Measurements from ENCODE around the gene HOXB2. TPM values are rescaled to one million over a fixed set of nuclear protein-coding genes. Genes with fewer than 3 reads are reported as not detected.
A peak's percentile ranks its signal among the peaks of the same experiment; 100 is the strongest.

The HOXB2 gene
- total and polyA plus RNA-seq, 2 donors (not counting 1 experiment from before 2014, with no cell fraction given), result 12.2 to 12.3 TPM

GRCh38 chr17:48541036-48541576 lies 3.8 kb downstream of the HOXB2 start:
- H3K36me3 ChIP-seq (ENCODE audit: control insufficient read depth, insufficient read depth, low read length), result peaks cover 8% of the 10 kb centered on the region
- H3K4me2 ChIP-seq (ENCODE audit: extremely low read depth, insufficient read depth, low read length), result peak overlapping the region; percentile 82
- peak overlapping the region; percentile 90 for H3K9ac ChIP-seq (ENCODE audit: insufficient read depth, low read length)
- H3K79me2 ChIP-seq (ENCODE audit: control insufficient read depth, insufficient read depth, low read length), result peaks cover 62% of the 10 kb centered on the region
- H2AFZ ChIP-seq (ENCODE audit: low read length), result no peak overlapping the region
- H4K20me1 ChIP-seq (ENCODE audit: control insufficient read depth, extremely low read depth, insufficient read depth, low read length), result no peaks in the 10 kb centered on the region
- TF ChIP-seq EZH2 (IDR thresholded peaks at IDR 0.05; ENCODE audit: low read length, missing control alignments) (no peak), CTCF (conservative IDR thresholded peaks at IDR 0.05 in 1 of 2, IDR thresholded peaks at IDR 0.05 in 1 of 2; ENCODE audit: low read depth in 1 of 2, low read length in 2 of 2) (no peak)
- peak in 1 of 2 donors; percentile 60 for DNase-seq (ENCODE audit: low read depth in 2 of 2)
- no peaks in the 10 kb centered on the region for H3K9me3 ChIP-seq (ENCODE audit: control insufficient read depth, insufficient read depth, low read depth, low read length)
- H3K27me3 ChIP-seq (ENCODE audit: control insufficient read depth, insufficient read depth, low read length), result no peaks in the 10 kb centered on the region
- peak overlapping the region; percentile 97 for H3K27ac ChIP-seq (ENCODE audit: insufficient read depth, low read length)
- peaks cover 33% of the 10 kb centered on the region for H3K4me1 ChIP-seq (ENCODE audit: control insufficient read depth, extremely low read depth, insufficient read depth, low read length)
- H3K4me3 ChIP-seq (replicated peaks in 1 of 4; ENCODE audit: control extremely low read depth in 1 of 4, insufficient read depth in 1 of 4, low read depth in 3 of 4, low read length in 4 of 4), result peak overlapping the region; percentile 34 to 99 (median 90)

- Histone ChIP-seq H3K4me3 (replicated peaks in 1 of 4; ENCODE audit: control extremely low read depth in 1 of 4, insufficient read depth in 1 of 4, low read depth in 3 of 4, low read length in 4 of 4) (peak overlapping the region in 2 of 4 experiments; percentile 90 to 99), H2AFZ (ENCODE audit: low read length) (no peak overlapping the region), H3K9me3 (ENCODE audit: control insufficient read depth, insufficient read depth, low read depth, low read length) (no peaks in the 10 kb centered on the region), H3K9ac (ENCODE audit: insufficient read depth, low read length) (no peak overlapping the region), H3K27ac (ENCODE audit: insufficient read depth, low read length) (peak overlapping the region; percentile 34), H3K36me3 (ENCODE audit: control insufficient read depth, insufficient read depth, low read length) (peaks cover 8% of the 10 kb centered on the region), H3K4me2 (ENCODE audit: extremely low read depth, insufficient read depth, low read length) (peak overlapping the region; percentile 82), H3K27me3 (ENCODE audit: control insufficient read depth, insufficient read depth, low read length) (no peaks in the 10 kb centered on the region), H3K79me2 (ENCODE audit: control insufficient read depth, insufficient read depth, low read length) (peaks cover 53% of the 10 kb centered on the region), H3K4me1 (ENCODE audit: control insufficient read depth, extremely low read depth, insufficient read depth, low read length) (peaks cover 26% of the 10 kb centered on the region), H4K20me1 (ENCODE audit: control insufficient read depth, extremely low read depth, insufficient read depth, low read length) (no peaks in the 10 kb centered on the region)
- DNase-seq (ENCODE audit: low read depth in 2 of 2), result peak; percentile 32 to 77
- no peak for TF ChIP-seq EZH2 (IDR thresholded peaks at IDR 0.05; ENCODE audit: low read length, missing control alignments)
- no peak for TF ChIP-seq CTCF (conservative IDR thresholded peaks at IDR 0.05 in 1 of 2, IDR thresholded peaks at IDR 0.05 in 1 of 2; ENCODE audit: low read depth in 1 of 2, low read length in 2 of 2)
Observed at GRCh38 chr17:48540213-48540612, 4.7 kb downstream of the HOXB2 start.

- H3K4me3 ChIP-seq (replicated peaks in 1 of 4; ENCODE audit: control extremely low read depth in 1 of 4, insufficient read depth in 1 of 4, low read depth in 3 of 4, low read length in 4 of 4), result no peak overlapping the region
- peaks cover 8% of the 10 kb centered on the region for H3K36me3 ChIP-seq (ENCODE audit: control insufficient read depth, insufficient read depth, low read length)
- TF ChIP-seq EZH2 (IDR thresholded peaks at IDR 0.05; ENCODE audit: low read length, missing control alignments), result no peak
- no peak for TF ChIP-seq CTCF (conservative IDR thresholded peaks at IDR 0.05 in 1 of 2, IDR thresholded peaks at IDR 0.05 in 1 of 2; ENCODE audit: low read depth in 1 of 2, low read length in 2 of 2)
- peak overlapping the region; percentile 41 for H3K4me2 ChIP-seq (ENCODE audit: extremely low read depth, insufficient read depth, low read length)
- H3K9ac ChIP-seq (ENCODE audit: insufficient read depth, low read length), result no peak overlapping the region
- H2AFZ ChIP-seq (ENCODE audit: low read length), result no peak overlapping the region
- H3K4me1 ChIP-seq (ENCODE audit: control insufficient read depth, extremely low read depth, insufficient read depth, low read length), result peaks cover 24% of the 10 kb centered on the region
- H3K9me3 ChIP-seq (ENCODE audit: control insufficient read depth, insufficient read depth, low read depth, low read length), result no peaks in the 10 kb centered on the region
- no peaks in the 10 kb centered on the region for H3K27me3 ChIP-seq (ENCODE audit: control insufficient read depth, insufficient read depth, low read length)
- H3K27ac ChIP-seq (ENCODE audit: insufficient read depth, low read length), result peak overlapping the region; percentile 63
- no peaks in the 10 kb centered on the region for H4K20me1 ChIP-seq (ENCODE audit: control insufficient read depth, extremely low read depth, insufficient read depth, low read length)
- peaks cover 48% of the 10 kb centered on the region for H3K79me2 ChIP-seq (ENCODE audit: control insufficient read depth, insufficient read depth, low read length)
- peak; percentile 83 to 98 for DNase-seq (ENCODE audit: low read depth in 2 of 2)
Observed at GRCh38 chr17:48539177-48539576, 5.7 kb downstream of the HOXB2 start.
